ENCODE measurements around the gene PHF21A.

The PHF21A gene

GRCh38 chr11:46121301-46121723 is at the start of gene PHF21A:
TSS of gene PHF21A (minus strand) at chr11:46121454. CDS start at chr11:46084219, 37,235 bp downstream.
- DNase-seq: peak; percentile 82 to 92

DNA sequence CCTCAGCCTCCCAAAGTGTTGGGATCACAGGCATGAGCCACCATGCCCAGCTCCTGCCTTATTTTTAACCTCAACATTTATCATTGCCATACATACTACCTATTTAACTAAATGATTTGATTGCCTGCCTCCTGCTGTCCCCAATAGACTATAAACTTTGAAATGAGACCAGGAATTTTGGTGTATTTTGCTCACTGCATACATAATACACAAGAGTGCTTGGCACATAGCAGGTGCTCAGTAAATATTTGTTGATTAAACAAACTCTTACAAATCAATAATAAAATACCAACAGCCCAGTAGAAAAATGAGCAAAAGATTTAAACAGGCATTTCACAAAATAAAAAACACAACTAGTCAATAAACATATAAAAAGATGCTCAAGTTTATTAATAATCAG is 49.5 kb upstream of the PHF21A start:
- no peak for DNase-seq

DNA sequence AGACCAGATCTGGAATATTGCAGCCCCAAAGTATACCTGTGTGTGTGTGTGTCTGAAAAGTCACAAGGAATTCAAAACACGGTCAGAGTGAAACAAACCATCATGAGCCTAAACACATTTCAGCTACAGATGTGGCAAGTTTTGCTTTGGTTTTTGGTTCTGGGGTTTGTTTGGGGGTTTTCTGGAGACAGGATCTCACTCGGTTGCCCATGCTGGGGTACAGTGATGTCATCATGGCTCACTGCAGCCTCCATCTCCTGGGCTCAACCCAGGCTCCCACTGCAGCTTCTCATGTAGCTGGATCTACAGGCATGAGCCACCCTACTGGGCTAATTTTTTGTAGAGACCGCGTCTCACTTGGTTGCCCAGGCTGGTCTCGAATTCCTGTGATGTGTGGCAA is 41.4 kb upstream of the PHF21A start:
- DNase-seq: no peak

DNA sequence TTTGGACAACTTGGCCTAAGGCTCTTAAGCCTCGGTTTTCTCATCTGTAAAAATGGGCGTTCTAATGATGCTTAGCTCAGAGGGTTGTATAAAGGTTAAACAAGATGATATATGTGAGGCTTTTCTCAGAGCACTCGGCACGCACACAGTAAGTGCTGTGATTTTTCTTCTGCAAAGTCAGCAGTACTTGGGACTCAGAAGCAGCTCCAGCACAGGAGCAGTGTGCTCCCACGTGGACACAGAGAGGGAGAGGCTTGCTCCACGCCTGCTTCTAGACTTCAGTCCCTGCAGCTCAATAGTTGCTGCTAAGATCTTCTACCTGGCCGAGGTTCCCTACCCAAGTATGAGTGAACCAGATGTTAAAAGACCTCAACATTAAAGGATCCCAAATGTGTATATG is 39.9 kb upstream of the PHF21A start:
- no peak for DNase-seq

- DNase-seq: no peak
Measured at GRCh38 chr11:46160100-46160499, 38.8 kb upstream of the PHF21A start.

GRCh38 chr11:46159680-46160079 is 38.4 kb upstream of the PHF21A start:
- DNase-seq: no peak

GRCh38 chr11:46149826-46150225 is 28.6 kb upstream of the PHF21A start:
- no peak for DNase-seq

- DNase-seq: no peak
Measured at GRCh38 chr11:46149342-46149741, 28.1 kb upstream of the PHF21A start.

DNA sequence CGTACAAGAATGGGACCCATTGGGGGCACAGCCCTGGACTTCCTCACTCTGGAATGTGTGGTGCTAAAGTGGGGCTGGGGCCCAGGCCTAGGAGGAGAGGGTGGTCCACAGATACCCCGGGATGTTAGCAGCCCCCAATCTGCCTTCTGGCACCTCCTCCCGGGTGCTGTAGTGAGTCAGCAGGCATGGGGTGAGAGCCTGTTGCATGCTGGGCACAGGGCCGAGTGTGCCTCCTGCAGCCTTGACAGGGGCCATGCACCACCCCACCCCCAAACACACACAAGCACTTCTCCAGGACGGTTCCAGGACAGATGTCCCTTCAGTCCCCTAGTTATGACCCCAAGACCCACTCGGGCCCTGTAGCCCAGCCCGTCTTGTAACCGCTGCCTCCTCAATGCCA is 23.5 kb upstream of the PHF21A start:
- DNase-seq: no peak

DNA sequence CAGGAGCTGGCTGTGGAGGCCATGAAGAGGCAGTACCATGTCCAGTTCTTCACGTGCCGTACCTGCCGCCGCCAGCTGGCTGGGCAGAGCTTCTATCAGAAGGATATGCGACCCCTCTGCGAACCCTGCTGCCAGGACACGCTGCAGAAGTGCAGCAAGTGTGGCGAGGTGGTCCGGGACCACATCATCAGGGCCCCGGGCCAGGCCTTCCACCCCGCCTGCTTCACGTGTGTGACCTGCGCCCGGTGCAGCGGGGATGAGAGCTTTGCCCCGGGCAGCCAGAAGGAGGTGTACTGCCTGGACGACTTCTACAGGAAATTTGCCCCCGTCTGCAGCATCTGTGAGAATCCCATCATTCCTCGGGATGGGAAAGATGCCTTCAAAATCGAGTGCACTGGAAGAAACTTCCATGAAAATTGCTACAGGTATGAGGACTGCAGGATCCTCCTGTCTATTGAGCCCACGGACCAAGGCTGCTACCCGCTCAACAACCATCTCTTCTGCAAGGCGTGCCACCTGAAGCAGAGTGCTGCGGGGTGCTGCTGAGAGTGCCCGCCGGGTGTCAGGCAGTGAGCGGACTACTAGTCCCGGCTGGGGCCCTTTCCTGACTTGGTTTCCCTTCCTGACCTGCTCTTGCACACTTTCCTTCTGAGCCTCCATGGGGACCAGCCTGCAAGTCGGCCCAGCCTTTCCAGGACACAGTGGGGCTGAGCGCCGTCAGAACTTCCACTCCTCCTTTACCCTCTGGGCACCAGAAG is 22.0 kb upstream of the PHF21A start:
- DNase-seq: no peak

DNA sequence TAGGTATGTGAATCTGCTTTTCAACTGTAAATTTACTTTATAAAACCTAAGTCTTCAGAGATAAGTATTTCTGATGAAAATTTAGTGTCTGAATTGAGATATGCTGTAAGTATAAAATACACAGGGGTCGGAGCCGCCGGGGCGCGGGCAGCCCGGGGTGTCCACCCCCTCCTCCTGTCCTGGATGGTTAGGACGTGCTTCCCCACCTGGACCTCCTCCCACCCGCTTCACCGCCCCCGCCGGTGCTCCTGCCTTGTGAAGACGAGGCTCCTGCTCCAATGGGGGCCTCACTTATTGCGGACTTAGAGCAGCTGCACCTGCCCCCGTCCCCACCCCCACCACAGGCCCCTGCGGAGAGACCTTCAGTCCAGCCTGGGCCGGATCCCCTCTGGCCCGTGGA is 21.3 kb upstream of the PHF21A start:
- no peak for DNase-seq

DNA sequence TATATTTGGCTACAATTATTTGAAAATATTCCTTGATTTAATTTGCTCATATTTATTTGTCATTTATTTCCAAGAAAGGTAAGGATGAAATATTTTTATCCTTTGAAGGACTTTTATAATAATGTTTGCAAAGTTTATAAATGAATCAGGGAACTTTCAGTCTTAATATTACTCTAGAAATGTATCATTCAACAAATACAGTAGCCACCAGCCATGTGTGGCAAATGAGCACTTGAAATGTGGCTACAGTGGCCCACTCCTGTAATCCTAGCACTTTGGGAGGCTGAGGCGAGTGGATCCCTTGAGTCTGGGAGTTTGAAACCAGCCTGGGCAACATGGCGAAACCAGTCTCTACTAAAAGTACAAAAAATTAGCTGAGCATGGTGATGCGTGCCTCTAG is 20.3 kb upstream of the PHF21A start:
- no peak for DNase-seq

DNA sequence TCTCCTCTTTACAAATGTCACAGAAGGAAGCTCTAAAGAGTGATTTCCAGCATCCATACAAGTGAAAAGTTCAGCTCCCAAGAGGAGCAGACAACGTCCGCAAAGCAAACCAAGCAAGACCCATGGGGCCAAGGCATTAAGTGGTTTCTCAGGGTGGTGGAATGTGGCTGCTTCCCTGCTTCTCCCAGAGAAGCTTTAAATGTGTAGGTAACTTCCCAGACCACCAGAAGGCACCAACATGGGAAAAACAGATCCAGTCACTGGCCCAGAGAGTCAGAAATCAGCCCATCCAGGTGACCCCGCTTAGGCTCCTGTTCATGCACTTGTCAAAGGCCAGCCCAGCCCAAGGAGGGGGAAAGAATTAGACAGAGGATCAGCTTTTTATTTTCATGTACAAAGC is 13.3 kb upstream of the PHF21A start:
- DNase-seq: no peak

GRCh38 chr11:46134061-46134460 is 12.8 kb upstream of the PHF21A start:
- DNase-seq: no peak

GRCh38 chr11:46133119-46133518 is 11.9 kb upstream of the PHF21A start:
- no peak for DNase-seq

- no peak for DNase-seq
Measured at GRCh38 chr11:46130286-46130940, 9.2 kb upstream of the PHF21A start.

GRCh38 chr11:46129133-46129532 is 7.9 kb upstream of the PHF21A start:
- no peak for DNase-seq

DNA sequence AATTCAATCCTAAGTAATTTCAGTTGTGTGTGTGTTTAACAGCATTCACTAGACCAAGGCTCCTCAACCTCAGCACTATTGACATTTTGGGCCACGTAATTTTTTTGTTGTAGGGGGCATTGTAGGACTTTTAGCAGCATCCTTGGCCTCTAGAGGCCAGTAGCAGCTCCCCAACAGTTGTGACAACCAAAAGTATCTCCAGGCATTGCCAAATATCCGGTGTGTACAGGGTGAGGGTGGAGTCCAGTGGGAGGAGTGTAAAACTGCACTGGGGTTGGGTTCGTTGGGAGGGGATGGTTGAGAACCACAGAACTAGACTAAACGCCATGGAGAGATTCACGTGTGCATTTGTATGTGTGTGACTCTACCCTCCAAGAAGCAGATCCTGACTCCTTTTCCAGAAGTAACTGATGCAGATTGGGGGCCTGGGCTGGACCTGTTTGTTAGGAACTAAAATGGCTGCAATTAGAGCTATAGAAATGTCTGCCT is 5.9 kb upstream of the PHF21A start:
- DNase-seq: no peak

GRCh38 chr11:46125284-46125683 is 4.0 kb upstream of the PHF21A start:
- DNase-seq: no peak

DNA sequence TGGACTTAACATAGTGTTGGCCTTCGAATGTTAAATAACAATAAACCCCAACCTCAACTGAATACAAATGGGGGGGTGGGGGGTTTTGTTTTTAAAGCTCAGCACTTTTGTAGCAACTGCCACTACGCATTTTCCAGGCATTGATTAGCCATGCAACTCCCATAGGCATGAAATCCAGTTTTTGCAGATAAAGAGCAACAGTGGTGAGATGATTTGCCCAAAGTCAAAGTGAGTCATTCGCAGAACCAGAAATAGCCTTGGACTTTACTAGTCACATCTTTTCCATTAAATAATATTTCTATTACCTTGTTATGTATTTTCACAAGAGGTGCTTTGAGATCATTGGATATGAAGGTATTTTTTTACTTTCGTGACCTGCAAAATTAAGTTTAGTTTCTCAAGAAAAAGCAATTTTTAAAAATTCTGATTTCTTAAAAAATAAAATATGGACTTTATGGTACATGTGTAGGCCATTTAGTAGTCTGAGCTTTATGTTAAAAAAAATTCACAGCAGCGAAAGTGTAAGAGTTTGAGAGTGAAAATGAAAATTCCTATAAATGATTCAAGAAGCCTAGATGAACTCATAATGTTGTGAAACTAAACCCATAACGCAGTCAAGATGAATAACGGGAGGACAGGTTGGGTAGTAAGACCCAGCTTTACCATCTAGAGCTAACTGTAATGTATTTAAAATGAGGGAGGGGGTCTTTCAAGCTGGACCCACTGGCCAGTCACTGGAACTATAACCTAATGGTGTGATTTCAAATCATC is 1.9 kb upstream of the PHF21A start:
- DNase-seq: no peak

- peak; percentile 40 to 83 for DNase-seq
Measured at GRCh38 chr11:46121724-46122477, 647 bp upstream of the PHF21A start.

- peak; percentile 52 to 92 for DNase-seq
Measured at GRCh38 chr11:46120346-46121300, 631 bp downstream of the PHF21A start.

Measured in NCI-H187 (cell line).